NOMO-1 (cell line): ENCODE results near the gene KCP.
A peak's percentile ranks its signal among the peaks of the same experiment; 100 is the strongest.

Experiments
- DNase-seq, 2 experiments: peaks; one replicate each; lab custom pipeline; 2025; ENCODE audit not compliant: unreplicated experiment in 2 of 2; lab: John Stamatoyannopoulos, UW

Gene KCP

DNA sequence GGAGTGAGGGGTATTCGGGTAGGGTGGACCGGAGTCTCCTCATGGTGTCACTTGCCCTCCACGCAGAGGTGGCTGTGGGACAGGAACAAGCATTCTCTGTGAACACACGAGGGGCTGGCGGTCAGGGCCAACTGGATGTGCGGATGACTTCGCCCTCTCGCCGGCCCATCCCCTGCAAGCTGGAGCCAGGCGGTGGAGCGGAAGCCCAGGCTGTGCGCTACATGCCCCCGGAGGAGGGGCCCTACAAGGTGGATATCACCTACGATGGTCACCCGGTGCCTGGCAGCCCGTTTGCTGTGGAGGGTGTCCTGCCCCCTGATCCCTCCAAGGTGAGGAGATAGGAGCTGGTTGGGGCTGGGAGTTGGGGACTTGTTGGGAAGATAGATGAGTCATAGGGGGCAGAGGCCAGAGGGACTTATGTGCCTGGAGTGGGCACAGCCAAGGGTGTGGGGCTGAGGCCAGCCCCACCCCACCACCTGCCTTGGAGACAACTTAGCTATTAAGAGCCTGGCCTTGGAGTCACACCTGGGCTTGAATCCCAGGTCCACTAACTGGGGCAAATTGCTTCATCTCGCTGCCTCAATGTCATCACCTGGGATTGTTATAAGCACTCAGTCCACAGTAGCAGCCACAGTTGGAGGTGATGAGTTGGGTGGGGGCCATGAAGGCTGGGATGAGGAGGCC, 66.4 kb downstream of the KCP start:
- no peak for DNase-seq

DNA sequence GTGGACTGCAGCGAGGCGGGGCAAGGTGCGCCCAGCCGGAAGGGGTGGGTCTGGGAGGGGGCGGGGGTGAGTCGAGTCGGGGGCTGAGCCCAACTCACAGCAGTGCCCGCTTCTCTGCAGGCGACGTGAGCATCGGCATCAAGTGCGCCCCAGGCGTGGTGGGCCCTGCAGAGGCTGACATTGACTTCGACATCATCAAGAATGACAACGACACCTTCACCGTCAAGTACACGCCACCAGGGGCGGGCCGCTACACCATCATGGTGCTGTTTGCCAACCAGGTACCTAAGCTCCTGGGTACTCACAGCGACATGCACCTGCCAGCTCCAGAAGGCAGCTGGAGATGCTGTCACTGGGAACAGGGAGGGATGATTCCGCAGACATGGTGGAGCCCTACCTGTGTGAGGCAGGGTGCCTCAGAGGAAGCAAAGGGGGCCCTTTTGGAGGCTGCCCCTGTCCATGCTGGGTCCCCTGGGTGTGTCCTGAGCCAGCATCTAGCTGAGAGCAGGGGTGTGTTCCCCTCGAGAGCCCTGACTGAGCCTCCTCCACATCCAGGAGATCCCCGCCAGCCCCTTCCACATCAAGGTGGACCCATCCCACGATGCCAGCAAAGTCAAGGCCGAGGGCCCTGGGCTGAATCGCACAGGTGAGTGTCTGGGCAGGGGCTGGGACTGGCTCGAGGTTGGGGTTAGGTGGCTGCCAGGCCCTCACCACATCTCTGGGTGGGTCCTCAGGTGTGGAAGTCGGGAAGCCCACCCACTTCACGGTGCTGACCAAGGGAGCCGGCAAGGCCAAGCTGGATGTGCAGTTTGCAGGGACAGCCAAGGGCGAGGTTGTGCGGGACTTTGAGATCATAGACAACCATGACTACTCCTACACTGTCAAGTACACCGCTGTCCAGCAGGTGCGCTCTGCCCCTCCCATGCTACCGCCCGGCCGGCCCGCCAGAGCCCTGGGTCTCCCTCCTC, 67.6 kb downstream of the KCP start:
- no peak for DNase-seq

GRCh38 chr7:128841921-128842673, 68.4 kb downstream of the KCP start:
- DNase-seq = peak; percentile 5 to 9

- no peak for DNase-seq
Measured at GRCh38 chr7:128841171-128841690, 69.3 kb downstream of the KCP start.

GRCh38 chr7:128840326-128841170, 70.0 kb downstream of the KCP start:
- DNase-seq = no peak

- no peak for DNase-seq
Measured at GRCh38 chr7:128839751-128840177, 70.7 kb downstream of the KCP start.

GRCh38 chr7:128838981-128839731, 71.4 kb downstream of the KCP start:
- DNase-seq = no peak

GRCh38 chr7:128838109-128838779, 72.3 kb downstream of the KCP start:
- no peak for DNase-seq

DNA sequence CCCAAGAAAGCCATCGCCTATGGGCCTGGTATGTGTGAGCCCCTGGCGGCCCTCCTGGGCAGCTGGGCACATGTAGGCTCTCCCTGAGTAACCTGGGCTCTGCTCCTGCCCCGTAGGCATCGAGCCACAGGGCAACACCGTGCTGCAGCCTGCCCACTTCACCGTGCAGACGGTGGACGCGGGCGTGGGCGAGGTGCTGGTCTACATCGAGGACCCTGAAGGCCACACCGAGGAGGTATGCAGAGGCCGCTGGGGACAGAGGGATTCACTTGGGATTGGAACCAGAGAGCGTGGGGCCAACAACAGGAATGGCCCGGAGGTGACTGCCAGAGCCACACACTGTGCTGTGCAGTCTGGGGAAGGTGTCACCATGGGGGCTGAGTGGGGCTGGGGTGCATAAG, 73.0 kb downstream of the KCP start:
- no peak for DNase-seq

DNA sequence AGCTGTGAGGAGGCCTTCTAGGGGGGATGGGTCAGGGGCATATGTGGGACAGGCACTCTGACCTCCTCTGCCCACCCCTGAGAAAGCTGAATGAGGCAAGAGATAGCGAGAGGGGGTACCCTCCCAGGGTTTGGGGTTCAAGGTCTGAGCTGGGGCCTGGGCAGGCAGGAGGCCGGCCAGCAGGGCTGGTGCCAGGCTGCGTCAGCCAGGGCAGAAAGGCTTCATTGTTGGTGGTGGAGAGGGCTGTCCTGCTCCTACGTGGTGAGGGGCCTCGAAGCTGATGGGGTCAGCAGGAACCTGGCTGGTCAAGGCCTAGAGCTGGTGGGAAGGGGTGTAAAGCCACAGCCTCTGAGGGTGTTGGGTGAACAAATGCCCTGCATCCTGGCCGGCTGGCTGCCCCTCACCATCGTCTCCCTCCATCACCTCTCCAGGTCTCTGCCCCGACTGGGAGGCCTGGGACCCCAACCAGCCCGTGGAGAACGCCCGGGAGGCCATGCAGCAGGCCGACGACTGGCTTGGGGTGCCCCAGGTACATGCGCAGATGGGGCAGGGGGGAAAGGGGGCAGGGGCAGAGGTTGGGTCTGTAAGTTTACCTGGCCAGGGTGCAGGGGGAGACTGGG, 73.7 kb downstream of the KCP start:
- no peak for DNase-seq

GRCh38 chr7:128835790-128836641, 74.5 kb downstream of the KCP start:
- DNase-seq = no peak

DNA sequence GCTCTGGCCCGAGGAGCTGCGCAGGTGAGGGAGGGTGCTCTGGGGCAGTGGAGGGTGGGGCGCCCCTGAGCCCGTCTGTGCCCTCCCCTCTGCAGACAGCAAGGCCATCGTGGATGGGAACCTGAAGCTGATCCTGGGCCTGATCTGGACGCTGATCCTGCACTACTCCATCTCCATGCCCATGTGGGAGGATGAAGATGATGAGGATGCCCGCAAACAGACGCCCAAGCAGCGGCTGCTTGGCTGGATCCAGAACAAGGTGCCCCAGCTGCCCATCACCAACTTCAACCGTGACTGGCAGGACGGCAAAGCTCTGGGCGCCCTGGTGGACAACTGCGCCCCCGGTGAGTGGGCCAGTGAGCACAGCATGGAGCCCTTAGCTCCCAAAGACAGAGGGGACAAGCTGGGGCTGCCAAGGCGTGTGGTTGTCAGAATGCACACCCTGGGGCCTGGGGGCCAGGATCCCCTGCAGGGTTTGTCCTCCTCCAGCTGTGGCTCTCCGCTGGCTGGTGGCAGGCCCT, 75.2 kb downstream of the KCP start:
- DNase-seq = no peak

- no peak for DNase-seq
Measured at GRCh38 chr7:128833946-128834325, 76.6 kb downstream of the KCP start.

- DNase-seq = no peak
Measured at GRCh38 chr7:128833148-128833945, 77.2 kb downstream of the KCP start.

DNA sequence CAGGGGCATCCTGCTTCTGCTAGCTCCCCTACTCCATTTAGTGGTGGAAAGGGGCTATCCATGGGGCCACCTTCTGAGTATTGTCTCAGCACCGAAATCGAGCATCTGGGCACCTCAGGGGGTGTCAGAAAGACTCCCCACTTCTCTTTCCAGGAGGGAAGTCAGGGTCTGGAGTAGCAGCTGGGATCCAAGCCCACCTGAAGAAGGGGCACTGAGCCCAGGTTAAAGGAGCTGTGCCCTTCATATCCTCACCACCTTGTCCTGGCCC, 77.7 kb downstream of the KCP start:
- DNase-seq = no peak

GRCh38 chr7:128831994-128832879, 78.3 kb downstream of the KCP start:
- no peak for DNase-seq
